ENCODE results near the gene AIPL1. TPM values are rescaled to one million over a fixed set of nuclear protein-coding genes. Genes with fewer than 3 reads are reported as not detected.
A peak's percentile ranks its signal among the peaks of the same experiment; 100 is the strongest.

AIPL1 gene
- total RNA-seq, 2 donors from 2014 or later, result not detected

DNA sequence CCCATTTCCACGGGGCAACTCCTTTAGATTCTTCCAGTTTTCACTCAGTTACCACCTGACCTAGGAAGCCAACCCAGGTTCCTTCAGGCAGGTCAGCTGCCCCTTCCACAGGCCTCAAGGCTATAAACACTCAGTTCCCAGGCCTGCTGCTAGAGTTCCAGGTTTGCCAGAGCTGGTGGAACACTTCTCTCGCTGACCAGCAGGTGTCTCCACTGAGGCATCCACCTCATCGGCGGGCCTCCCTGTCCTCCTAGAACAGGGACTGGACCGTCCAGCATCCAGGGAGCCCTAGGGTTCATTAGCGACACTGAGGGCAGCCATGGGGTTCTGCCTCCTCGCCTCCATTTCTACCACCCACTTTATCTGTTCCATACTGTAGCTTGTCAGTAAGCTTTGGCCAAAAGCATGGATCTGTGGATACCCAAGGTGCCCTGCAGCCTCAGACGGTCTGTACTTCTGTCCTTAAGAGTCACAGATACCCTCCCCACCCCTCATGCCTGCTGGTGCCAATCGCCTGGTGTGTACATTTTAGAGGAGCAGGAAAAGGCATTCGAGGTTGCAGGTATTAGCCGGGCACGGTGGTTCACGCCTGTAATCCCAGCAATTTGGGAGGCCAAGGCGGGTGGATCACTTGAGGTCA, 38.3 kb upstream of the AIPL1 start:
- DNase-seq, result peak; percentile 78 to 84 (median 82)
- TF ChIP-seq, protein P1, sequence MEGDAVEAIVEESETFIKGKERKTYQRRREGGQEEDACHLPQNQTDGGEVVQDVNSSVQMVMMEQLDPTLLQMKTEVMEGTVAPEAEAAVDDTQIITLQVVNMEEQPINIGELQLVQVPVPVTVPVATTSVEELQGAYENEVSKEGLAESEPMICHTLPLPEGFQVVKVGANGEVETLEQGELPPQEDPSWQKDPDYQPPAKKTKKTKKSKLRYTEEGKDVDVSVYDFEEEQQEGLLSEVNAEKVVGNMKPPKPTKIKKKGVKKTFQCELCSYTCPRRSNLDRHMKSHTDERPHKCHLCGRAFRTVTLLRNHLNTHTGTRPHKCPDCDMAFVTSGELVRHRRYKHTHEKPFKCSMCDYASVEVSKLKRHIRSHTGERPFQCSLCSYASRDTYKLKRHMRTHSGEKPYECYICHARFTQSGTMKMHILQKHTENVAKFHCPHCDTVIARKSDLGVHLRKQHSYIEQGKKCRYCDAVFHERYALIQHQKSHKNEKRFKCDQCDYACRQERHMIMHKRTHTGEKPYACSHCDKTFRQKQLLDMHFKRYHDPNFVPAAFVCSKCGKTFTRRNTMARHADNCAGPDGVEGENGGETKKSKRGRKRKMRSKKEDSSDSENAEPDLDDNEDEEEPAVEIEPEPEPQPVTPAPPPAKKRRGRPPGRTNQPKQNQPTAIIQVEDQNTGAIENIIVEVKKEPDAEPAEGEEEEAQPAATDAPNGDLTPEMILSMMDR (IDR thresholded peaks at IDR 0.05), result peak; percentile 81 to 98 (median 86)
- TF ChIP-seq POLR2A (IDR thresholded peaks at IDR 0.05), result no peak
- H3K4me1 ChIP-seq, result no peaks in the 10 kb centered on the region
- peak; percentile 84 for ATAC-seq
- no peak overlapping the region for H3K4me3 ChIP-seq
- intact Hi-C loops (cut with DNase I), result no loop called here
- no peaks in the 10 kb centered on the region for H3K27me3 ChIP-seq
- H3K36me3 ChIP-seq (replicated peaks in 1 of 2; ENCODE audit: insufficient read depth in 1 of 2, low read depth in 2 of 2), result no peaks in the 10 kb centered on the region
- no peaks in the 10 kb centered on the region for H3K9me3 ChIP-seq
- WGBS, 2 donors, result 42% methylated on average over 14 of the region's 14 CpGs
- no peak overlapping the region for H3K27ac ChIP-seq

DNA sequence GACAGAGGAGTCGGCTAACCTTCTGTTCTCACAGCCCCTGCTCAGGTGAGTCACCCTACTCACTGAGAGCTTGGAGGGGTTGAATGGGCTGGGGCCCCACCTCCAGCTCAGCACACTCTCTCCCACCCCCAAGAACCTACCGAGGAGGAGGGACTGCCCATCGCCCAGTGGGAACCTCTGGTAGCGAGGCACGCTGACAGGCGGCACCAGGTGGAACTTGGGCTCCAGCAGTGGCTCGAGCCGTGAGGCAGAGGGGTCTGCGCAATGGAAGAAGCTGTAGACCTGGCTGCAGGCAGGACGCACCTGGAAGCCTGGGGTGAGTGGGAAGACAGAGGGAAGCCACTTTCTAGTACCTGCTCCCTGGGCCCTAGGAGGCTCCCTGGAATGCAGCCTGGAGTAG, 37.6 kb upstream of the AIPL1 start:
- Histone ChIP-seq H3K27ac (no peak overlapping the region), H3K36me3 (replicated peaks in 1 of 2; ENCODE audit: insufficient read depth in 1 of 2, low read depth in 2 of 2) (no peaks in the 10 kb centered on the region), H3K9me3 (no peaks in the 10 kb centered on the region), H3K4me1 (no peaks in the 10 kb centered on the region), H3K4me3 (no peak overlapping the region), H3K27me3 (no peaks in the 10 kb centered on the region)
- no peak for DNase-seq
- TF ChIP-seq POLR2A (IDR thresholded peaks at IDR 0.05), result no peak
- TF ChIP-seq, protein P1 (IDR thresholded peaks at IDR 0.05), result no peak
- ATAC-seq, result no peak
- intact Hi-C loops (cut with DNase I), result no loop called here
- WGBS, 2 donors, result 60 to 87% methylated on average over 1 to 10 of the region's 10 CpGs

GRCh38 chr17:6471531-6472465, 36.9 kb upstream of the AIPL1 start:
- WGBS, 2 donors, result 62 to 66% methylated on average over 18 to 19 of the region's 19 CpGs
- TF ChIP-seq, protein P1 (IDR thresholded peaks at IDR 0.05), result no peak
- TF ChIP-seq POLR2A (IDR thresholded peaks at IDR 0.05), result no peak
- Histone ChIP-seq H3K27me3 (no peaks in the 10 kb centered on the region), H3K27ac (no peak overlapping the region), H3K36me3 (replicated peaks in 1 of 2; ENCODE audit: insufficient read depth in 1 of 2, low read depth in 2 of 2) (no peaks in the 10 kb centered on the region), H3K4me1 (no peaks in the 10 kb centered on the region), H3K9me3 (no peaks in the 10 kb centered on the region), H3K4me3 (no peak overlapping the region)
- no peak for DNase-seq
- intact Hi-C loops (cut with DNase I), result no loop called here
- no peak for ATAC-seq

GRCh38 chr17:6470751-6471521, 36.0 kb upstream of the AIPL1 start:
- H3K36me3 ChIP-seq (replicated peaks in 1 of 2; ENCODE audit: insufficient read depth in 1 of 2, low read depth in 2 of 2), result no peaks in the 10 kb centered on the region
- no peak for TF ChIP-seq POLR2A (IDR thresholded peaks at IDR 0.05)
- TF ChIP-seq, protein P1 (IDR thresholded peaks at IDR 0.05), result no peak
- H3K27ac ChIP-seq, result no peak overlapping the region
- H3K4me1 ChIP-seq, result no peaks in the 10 kb centered on the region
- no peaks in the 10 kb centered on the region for H3K9me3 ChIP-seq
- 60 to 87% methylated on average over 2 to 17 of the region's 17 CpGs for WGBS, 2 donors
- H3K4me3 ChIP-seq, result no peak overlapping the region
- intact Hi-C loops (cut with DNase I), result no loop called here
- DNase-seq (no peak), ATAC-seq (no peak)
- H3K27me3 ChIP-seq, result no peaks in the 10 kb centered on the region
